GM18526 (cell line): Measurements from ENCODE around the gene P2RY8.

Experiments
- POLR2A ChIP-seq: IDR thresholded peaks from 3 replicates; pipeline ENCODE4 v1.6.1; 2011; ENCODE audit not compliant: insufficient read length; ENCODE audit errors: extremely low read depth

P2RY8 gene

DNA sequence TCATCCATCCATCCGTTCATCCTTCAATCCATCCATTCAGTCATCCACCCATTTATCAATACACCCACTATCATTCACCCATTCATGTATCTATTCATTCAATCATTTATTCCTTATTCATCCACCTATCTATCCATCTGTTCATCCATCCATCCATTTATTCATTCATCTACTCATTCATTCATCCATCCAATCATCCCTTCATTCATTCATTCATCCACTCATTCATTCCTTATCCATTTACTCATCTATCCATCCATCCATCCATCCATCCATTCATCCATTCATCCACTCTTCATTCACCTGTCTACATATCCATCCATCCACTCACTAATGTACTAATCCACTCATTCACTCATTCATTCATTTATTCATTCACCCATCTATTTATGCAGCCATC is 9.5 kb downstream of the P2RY8 start:
- no peak for TF ChIP-seq POLR2A

DNA sequence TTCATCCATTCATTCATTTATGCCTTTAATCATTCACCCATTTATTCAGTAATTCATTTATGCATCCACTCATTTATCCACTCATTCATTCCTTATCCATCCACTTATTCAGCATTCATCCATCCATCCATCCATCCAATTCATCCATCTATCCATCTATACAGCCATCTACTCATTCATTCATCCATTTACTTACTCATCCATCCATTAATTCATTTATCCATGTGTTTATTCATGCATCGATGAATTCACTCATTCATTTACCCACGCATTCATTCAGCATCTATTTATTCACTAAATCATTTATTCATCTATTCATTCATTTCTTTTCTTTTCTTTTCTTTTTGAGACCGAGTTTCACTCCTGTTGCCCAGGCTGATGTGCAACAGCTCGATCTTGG is 10.4 kb downstream of the P2RY8 start:
- TF ChIP-seq POLR2A: no peak

- TF ChIP-seq POLR2A: no peak
These were observed 11.2 kb downstream of the P2RY8 start for GRCh38 chrX:1525583-1526355.

- TF ChIP-seq POLR2A: no peak
These were observed 12.0 kb downstream of the P2RY8 start for GRCh38 chrX:1524874-1525582.

DNA sequence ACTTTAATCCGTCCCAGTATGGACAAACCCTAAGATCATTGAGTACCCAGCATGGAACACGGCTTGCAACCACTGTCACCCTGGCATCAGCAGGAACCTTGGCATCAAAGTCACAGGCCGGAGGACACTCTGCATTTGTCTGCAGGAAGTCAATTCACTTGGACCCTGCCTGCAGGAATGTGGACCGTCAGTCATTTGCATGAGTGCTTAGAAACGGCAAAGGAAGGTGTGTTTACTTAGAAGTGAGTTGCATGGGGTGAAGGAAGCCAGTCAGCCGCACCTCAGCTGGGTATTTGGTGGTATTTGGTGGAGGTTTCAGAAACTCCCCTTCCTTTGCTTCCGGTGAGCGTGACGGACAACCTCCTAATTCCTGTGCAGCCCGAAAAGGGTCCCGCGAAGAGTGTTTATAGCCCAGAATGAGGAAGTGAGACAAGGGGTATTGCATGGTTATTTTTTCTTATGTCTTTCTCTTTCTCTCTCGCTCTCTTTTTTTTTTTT is 15.5 kb downstream of the P2RY8 start:
- TF ChIP-seq POLR2A: no peak

DNA sequence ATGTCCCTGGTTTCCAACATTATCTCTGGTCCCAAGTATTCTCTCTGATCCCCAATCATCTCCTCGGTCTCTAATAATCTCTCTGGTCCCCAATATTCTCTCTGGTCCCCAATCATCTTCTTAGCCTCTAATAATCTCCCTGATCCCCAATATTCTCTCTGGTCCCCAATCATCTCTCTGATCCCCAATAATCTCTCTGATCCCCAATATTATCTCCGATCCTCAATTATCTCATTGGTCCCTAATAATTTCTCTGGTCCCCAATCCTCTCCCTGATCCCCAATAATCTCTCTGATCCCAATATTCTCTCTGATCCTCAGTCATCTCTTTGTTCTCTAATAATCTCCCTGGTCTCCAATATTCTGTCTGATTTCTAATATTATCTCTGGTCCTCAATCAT is 16.6 kb downstream of the P2RY8 start:
- TF ChIP-seq POLR2A: no peak

DNA sequence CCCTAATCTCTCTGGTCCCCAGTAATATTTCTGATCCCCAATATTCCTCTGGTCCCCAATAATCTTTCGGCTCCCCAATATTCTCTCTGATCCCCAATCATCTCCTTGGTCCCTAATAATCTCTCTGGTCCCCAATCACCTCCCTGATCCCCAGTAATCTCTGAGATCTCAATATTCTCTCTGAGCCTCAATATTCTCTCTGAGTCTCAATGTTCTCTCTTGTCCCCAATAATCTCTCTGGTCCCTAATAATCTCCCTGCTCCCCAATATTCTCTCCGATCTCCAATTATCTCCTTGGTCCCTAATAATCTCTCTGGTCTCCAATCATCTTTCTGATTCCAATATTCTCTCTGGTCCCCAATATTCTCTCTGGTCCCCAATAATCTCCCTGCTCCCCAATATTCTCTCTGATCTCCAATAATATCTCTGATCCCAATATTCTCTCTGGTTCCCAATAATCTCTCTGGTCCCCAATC is 17.9 kb downstream of the P2RY8 start:
- no peak for TF ChIP-seq POLR2A

DNA sequence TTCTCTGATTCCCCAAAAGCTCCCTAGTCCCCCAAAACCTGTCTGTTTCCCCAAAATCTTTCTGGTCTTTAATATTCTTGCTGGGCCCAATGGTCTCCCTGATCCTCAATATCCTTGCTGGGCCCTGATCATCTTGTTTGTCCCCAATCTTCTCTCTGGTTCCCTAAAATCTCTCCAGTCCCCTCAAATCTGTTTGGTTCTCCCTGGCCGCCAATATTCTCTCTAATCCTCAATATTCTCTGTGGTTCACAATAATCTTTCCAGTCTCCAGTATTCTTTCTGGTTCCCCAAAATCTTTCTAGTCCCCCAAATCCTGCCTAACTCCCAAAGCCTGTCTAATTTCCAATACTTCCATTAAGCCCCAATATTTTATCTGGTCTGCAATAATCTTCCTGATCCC is 18.5 kb downstream of the P2RY8 start:
- no peak for TF ChIP-seq POLR2A

DNA sequence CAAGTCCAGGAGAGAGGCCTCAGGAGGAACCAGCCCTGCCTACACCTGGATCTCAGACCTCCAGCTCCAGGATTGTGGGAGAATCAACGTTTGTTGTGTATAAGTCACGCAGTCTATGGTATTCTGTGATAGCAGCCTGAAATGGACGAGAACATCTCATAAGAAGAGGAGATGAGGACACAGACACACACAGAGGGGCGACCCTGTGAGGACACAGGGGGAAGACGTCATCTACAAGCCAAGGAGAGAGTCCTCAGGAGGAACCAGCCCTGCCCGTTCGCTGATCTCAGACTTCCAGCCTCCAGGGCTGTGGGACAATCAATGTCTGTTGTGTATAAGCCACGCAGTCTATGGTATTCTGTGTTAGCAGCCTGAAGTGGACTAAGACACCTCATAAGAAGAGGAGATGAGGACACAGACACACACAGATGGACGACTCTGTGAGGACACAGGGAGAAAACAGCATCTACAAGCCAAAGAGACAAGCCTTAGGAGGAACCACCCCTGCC is 20.3 kb downstream of the P2RY8 start:
- no peak for TF ChIP-seq POLR2A

- no peak for TF ChIP-seq POLR2A
These were observed 25.2 kb downstream of the P2RY8 start for GRCh38 chrX:1511829-1512228.

DNA sequence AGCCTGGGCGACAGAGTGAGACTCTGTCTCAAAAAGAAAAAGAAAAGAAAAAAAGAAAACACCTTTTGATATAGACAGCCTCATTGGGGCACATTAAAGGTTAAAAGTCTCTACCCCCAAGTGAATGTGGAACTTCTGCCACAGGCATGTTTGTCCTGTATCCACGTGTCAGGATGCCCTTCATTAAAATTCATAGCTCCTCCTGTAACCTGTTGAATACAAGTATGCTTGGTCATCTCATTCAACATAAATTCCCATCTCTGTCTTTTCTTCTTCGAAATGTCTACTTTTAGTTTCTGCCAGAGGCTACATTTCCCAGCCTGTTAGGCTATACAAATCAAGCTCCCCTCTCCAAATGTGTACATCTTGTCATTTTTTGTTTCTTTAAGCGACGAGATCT is 25.8 kb downstream of the P2RY8 start:
- TF ChIP-seq POLR2A: no peak

- no peak for TF ChIP-seq POLR2A
These were observed 29.2 kb downstream of the P2RY8 start for GRCh38 chrX:1507511-1508463.

- no peak for TF ChIP-seq POLR2A
These were observed 30.1 kb downstream of the P2RY8 start for GRCh38 chrX:1506916-1507315.

- no peak for TF ChIP-seq POLR2A
These were observed 34.1 kb downstream of the P2RY8 start for GRCh38 chrX:1502853-1503252.

GRCh38 chrX:1502241-1502640 is 34.7 kb downstream of the P2RY8 start:
- TF ChIP-seq POLR2A: no peak
